ENCODE data around the gene LRRC26.

Gene LRRC26

DNA sequence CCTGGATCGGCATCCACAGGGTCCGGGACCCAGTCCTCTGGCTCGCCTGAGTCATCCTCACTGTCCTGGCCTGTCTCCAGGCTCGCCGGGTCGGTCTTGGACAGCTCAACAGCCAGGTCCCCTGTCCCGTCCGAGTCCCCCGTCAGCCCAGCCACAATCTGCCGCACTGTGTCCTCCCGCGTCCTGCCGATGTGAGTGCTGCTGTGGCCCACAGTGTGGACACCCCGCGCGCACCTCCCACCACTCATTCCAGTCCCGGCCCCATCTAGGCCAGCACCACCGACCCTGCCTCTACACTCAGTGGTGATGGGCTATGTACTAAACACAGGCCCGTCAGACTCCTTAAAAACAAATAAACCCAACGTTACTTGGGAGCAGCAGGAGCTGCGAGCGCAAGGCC is 11.8 kb upstream of the LRRC26 start:
- no peak for DNase-seq

DNA sequence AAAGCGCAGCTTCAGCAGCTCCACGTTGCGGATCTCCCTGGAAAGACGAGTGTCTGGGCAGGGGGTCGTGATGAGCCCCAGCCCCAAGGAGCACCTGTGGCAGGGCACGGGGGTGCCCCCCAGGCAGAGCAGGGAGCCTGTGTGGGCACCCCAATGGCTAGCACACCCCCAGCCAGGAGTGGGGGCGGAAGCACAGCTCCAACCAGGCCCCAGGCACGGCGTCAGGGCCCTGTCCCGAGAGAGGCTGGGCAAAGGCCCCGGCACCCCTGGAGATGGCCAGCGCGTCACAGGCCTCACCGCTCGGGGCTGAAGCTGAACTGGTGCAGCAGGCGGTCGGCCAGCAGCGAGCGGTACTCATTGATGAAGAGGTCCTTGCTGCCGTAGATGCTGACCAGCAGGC is 10.6 kb upstream of the LRRC26 start:
- DNase-seq: no peak

DNA sequence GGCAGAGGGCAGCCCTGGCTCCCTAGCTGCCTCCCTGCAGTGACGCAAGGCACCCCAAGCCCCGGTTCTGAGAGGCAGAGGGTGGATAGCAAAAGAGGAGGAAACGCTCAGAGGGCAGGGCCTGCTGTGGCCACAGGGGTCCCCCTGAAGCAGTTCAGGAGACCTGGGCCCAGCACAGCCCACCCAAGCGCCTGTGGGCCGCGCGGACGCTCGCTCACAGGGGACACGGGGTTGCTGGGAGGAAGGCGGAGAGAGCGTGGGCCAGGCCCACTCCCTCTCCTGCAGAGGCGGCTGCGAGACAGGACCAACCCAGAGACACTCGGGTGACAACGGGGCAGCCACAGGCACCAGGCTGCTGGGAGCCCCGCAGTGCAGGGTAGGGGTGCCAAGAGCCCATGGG is 9.9 kb upstream of the LRRC26 start:
- DNase-seq: no peak

DNA sequence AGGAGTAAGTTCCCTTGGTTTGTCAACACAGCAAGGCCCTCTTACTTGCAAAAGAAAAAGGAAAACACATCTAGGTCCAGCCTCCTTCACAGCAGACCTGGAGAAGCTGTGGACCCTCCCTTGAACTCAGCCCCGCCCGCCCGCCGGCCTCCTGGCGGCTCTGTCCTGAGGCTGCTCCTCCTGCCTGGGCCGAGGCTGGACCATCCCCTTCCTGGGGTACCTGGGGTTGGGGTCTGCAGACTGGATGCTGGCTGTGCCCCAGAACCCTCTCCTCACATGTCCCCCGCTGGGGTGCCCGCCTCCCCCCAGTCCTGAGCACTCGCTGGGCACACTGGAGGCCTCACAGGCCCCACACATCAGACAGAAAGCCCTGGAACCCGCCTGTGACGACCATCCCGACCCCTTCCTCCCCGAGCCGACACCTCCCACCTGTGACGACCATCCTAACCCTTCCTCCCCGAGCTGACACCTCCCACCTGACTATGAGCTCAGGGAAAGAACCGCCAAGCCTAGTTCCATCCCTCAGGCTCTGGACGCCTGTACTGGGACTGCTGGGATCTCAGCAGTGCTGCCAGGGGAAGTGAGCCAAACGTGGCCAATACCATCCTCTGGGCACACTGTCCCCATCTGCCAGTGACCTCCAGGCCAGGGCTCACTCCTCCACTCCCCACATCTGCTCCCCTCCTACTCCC is 9.2 kb upstream of the LRRC26 start:
- DNase-seq: no peak

DNA sequence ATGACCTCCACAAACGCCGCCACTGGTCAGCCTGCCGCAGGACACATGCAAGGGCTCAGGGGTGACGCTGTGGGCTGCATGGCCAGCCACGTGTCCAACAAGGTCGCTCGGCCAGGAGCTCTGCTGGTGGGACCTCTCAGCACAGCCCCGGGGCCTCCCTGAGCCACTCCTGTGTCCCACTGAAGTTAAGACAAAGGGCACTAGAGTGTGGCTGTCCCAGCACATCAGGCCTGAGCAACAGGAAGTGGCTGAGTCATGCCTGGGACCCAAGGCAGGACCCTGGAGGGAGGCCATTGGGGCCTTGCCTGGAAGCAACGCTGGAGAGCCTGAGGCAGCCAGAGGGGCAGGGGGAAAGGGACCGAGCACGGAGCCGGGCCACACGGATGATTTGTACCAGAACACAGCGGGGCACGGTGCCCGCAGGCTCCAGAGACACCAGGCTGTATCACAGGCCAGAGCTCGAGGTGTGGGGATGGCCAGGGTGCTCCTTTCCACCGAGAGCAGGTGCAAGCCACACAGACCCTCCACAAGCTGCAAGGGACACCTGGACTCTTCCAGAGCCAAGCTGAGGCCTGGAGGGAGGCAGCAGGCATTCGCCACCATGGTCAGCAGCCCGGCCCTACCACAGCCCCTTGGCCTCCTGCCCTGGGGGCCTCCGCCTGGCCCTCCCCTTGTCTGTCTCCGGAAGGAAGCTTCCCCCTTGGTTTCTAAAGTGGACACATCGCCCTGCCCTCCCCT is 8.5 kb upstream of the LRRC26 start:
- no peak for DNase-seq

DNA sequence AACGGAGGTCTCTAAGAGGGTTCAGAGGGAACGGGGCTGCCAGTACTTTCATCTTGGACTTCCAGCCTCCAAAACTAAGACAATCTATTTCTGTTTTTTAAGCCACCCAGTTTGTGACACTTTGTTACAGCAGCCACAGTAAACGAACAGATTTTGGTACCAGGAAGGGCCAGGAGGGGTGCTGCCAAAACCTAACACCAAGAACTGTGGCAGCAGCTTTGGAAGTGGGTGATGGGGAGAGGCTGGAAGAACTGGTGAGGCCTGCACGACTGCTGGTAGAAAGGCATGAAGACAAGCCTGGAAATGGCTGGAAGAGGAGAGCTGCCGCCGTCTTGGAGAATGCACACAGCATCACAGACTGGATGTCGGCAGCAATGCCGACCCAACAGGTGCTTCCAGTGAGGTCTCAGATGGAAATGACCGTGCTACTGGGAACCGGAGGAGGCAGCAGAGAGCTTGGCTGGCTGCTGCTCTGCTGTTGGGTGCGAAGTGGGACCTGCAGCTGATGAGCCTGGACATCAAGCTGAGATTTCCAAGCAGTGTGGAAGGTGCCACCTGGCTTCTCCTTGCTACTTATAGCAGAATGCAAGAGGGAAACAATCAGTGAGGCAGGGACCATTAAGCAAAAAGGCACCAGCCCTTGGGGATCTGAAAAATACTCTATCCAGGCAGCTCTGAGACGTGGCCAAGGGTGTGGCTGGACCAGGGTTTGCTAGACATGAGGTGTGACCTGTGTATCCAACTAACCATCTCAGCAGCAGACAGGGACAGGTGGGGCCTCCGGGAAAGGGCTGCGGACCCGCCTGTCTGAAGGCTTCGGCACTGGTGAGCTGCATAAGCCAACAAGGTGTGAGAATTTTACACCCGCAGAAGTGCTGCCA is 6.7 kb upstream of the LRRC26 start:
- DNase-seq: peak in 1 of 2 donors; percentile 37

DNA sequence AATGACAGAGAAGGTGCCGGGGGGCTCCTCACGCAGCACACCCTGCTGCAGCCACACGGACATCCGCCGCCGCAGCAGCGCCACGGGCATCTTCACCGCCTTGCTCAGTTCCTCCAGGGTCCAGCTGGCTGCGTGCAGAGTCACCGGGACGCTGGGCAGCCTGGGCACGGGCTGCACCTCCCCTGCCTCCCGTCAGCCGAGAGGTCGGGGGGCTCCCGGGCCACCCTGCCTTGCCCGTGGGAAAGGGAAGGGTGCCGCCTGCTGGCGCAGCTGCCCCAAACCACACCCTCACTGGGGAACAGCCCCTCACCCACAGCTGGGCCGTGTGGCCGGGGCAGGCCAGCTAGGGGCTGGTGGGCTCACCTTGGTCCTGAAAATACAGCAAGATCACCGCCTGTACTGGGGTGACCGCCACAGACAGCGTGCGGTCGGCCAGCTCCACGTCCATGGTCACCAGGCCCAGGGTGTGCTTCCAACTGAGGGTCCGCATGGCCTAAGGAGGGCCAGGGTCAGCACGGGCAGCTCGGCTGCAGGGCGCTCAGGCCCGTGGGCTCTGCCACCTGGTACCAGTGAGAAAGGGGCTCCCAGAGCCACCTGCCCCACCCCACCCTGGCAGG is 5.6 kb upstream of the LRRC26 start:
- no peak for DNase-seq

DNA sequence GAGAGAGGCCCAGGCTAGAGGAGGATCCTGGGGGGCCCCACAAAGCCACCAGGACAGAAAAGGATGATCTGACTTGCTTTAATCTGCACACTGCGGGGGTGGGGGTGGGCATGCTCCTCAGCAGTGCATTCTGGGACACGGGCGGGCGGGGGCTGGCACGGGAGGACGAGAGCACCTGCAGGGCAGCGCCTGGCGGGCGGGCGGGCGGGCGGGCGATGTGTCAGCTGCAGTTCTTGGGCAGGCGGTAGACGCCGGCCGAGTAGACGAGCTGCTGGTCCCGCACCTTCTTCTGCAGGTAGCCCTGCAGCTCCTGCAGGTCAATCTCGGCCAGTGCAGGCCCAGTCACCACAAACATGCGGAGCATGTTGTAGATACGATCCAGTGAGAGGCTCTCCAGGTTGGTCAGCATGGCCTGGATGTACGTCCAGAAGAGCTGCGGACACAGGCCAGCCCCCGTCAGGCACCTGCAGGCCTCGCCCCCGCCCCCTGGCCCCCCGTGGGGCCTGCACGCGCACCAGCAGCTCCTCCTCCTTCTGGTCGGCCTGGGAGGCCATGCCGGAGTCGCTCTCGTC is 5.0 kb upstream of the LRRC26 start:
- no peak for DNase-seq

DNA sequence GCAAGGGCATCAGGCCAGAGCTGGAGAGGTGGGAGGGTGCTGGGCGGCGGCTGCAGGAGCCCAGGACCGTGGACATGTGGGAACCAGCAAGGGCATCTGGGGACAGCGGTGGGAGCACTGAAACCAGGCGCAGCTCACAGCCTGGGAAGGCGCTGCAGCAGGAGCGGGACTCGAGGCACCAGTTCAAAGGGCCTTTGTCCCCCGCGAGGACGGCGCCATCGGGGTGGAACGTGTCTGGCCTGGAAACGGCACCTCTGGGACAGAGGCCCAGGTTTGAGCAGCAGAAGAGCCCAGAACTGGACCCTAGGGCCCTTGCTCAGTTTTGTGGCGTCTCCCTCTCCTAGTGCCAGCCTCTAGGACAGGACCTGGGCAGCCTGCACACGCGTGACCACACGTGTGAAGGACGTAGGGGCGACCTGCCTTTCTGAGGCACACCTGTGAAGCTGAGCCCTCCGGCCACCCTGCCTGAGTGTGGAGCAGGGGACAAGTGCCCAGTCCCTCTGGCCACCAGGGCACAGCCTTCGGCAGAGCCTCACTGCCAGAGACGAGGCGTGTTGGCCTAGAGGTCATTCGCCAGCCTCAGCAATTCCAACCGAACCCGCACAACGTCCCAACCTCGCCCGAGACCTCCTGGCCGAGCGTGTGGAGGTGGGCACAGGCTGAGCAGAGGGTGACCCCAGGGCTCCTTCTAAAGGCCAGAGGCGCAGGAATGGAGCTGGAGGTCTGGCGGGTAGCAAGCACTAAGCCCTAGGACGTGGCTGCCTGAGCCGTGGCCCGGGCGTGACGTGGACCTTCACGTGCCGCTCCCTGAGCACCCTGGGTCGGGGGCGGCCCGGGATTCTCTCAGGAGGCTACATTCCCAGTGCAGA is 4.2 kb upstream of the LRRC26 start:
- no peak for DNase-seq

DNA sequence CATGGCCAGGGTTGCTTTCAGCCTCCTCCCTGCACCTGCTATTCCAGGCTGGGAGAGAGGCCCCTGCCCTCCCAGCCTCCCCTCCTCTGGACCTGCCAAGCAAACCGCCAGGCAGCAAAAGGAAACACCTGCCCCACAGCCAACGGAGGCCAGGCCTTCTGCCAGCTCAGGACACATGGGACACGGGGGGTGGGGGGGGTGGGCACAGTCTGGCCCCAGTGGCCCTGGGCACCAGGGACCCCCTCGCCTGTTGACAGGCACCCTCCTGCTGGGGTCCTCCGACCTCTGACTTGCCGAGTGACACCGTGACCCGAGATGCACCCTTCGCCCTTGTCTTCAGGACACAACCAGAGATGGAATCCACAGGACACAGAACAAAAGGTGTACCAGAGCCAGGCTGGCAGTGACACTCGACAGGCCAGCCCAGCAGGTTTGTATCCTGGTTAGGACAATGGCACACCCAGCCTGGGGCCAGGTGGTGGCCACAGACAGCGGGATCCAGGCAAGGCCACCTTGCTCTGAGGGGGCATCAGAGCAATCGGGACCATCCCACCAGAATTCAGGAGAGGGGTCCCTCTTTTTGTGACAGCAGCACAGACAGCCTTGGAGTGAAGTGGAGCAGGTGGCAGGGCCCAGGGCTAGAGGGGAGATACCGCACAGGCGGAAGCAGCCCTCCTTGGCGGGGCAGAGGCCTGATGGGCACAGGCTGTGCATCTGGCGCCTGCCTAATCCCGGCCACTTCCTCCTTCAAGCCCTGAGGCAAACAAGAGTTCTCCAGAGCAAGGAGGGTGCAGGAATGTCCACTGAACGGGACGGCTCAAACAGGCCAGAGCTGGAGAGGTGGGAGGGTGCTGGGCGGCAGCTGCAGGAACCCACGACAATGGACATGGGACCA is 3.3 kb upstream of the LRRC26 start:
- DNase-seq: no peak

DNA sequence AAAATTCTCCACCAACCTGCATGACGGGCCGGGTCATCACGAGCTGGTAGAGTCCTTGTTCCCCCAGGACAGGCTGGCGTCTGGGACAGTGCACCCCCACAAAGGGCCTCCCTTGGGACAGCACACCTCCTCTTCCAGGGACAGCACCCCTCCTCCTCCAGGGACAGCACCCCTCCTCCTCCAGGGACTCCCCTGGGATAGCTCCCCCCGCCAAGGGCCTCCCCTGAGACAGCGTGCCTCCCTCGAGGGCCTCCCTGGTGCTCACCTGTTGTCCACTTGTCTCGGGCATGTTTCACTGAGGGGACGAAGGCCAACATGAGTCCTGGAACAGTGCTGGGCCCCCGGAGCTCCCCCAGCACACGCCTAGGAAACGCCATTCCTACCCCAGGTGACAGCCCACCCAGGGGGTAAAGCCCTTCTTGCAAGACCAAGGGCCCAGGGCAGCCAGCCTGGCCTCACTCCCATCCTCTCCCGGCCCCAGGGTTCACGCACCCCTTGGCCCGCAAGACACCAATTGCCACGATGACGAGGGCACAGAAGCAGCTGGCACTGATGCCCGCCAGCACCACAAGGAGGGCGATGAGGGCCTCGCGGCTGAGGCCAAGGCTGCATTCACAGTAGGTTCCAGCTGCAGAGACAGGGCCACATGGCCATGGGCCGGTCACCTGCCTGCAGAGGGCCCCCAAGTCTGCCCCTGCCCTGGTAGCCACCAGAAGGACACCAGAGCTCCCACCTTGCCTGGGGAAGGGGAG is 1.5 kb upstream of the LRRC26 start:
- DNase-seq: no peak

DNA sequence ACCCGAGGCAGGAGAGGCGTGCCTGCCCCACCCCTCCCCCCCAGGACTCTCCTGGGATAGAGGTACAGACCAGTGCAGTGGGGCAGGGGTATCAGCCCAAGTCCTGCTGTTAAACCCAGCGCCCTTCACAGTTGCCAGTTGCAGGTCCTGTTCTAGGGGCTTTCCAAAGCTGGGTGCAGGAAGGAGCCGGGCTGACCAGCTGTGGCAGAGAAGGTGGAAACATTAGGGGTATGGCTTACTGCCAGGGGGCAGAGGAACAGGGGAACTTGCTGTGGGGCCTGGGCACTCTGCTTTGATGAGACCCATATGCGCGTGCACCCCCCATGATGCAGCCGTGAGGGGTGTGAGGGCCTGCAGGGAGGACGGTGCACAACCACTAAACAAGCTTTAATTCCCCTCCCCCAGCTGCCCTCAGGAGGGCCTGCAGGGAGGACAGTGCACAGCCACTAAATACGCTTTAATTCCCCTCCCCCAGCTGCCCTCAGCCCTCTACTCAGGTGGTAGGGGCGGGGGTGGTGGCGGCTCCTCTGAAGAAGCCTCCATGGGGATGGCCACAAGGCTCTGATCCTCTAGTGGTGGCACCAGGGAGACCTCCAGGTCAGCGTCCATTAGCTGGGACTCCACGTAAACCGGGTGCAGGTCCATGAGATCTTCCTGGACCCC is 766 bp upstream of the LRRC26 start:
- no peak for DNase-seq

DNA sequence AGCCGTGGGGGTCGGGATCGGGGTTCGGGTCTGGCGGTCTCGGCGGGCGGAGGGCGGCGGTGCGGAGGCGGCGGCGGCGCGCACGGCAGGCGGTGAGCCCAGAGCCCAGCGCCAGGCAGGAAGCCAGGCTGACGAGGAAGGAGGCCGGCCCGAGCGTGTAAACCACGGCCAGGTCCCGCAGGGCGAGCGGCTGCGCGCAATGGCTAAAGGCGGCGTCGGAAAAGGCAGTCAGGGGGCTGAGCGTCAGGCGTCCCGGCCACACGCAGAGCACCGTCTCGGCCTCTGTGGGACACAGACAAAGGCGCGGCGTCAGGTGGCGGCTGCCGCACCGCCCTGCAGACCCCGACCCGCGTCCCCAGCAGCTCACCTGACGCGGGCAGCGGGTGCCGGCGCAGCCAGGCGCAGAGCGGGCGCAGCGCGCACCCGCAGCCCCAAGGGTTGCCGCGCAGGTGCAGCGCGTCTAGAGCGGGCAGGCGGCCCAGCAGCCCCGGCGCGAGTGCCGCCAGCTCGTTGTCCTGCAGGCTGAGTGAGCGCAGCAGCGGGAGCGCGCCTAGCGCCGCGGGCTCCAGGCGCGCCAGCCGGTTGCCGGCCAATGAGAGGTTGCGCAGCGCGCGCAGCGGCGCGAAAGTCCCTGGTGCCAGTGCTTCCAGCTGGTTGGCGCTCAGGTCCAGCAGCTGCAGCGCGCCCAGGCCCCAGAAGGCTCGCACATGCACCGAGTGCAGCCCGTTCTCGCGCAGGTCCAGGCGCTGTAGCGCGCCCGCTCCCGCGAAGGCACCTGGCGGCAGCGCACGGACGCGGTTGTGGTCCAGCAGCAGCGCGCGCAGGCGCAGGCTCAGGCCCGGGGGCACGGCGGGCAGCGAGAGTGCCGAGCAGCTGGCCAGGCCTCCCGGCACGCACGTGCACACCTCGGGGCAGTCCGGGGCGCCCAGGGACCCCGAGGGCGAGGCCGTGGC is 671 bp downstream of the LRRC26 start:
- no peak for DNase-seq

DNA sequence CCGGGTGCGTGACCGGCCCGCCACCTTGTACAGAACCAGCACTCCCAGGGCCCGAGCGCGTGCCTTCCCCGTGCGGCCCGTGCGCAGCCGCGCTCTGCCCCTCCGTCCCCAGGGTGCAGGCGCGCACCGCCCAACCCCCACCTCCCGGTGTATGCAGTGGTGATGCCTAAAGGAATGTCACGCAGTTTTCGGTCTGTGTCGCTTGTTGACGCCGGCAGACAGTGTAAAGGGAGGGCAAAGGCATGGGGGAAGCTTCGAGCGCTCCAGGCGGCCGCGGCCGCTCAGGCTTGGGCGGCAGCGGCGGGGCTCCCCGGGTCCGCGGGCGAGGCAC is 1.3 kb downstream of the LRRC26 start:
- no peak for DNase-seq

DNA sequence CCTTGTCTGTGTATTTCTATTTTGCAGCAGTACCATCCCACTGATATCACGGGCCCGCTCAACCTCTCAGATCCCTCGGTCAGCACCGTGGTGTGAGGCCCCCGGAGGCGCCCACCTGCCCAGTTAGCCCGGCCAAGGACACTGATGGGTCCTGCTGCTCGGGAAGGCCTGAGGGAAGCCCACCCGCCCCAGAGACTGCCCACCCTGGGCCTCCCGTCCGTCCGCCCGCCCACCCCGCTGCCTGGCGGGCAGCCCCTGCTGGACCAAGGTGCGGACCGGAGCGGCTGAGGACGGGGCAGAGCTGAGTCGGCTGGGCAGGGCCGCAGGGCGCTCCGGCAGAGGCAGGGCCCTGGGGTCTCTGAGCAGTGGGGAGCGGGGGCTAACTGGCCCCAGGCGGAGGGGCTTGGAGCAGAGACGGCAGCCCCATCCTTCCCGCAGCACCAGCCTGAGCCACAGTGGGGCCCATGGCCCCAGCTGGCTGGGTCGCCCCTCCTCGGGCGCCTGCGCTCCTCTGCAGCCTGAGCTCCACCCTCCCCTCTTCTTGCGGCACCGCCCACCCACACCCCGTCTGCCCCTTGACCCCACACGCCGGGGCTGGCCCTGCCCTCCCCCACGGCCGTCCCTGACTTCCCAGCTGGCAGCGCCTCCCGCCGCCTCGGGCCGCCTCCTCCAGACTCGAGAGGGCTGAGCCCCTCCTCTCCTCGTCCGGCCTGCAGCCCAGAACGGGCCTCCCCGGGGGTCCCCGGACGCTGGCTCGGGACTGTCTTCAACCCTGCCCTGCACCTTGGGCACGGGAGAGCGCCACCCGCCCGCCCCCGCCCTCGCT is 1.9 kb downstream of the LRRC26 start:
- no peak for DNase-seq

DNA sequence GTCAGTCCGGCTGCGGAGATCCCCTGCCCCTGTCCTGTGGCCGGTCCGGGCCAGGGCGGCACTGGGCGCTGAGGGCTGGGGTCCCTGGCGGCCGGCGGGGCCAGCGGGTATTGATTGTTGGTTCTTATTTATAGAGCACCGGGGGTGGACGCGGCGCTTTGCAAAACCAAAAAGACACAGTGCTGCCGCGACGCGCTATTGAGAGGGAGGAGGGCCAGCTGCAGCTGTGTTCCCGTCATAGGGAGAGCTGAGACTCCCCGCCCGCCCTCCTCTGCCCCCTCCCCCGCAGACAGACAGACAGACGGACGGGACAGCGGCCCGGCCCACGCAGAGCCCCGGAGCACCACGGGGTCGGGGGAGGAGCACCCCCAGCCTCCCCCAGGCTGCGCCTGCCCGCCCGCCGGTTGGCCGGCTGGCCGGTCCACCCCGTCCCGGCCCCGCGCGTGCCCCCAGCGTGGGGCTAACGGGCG is 2.5 kb downstream of the LRRC26 start:
- DNase-seq: no peak
